ENCODE data around the gene SERPINA4. TPM values are rescaled to one million over a fixed set of nuclear protein-coding genes. Genes with fewer than 3 reads are reported as not detected.

The SERPINA4 gene
- total RNA-seq, 1 experiment from 2014 or later, result 0.17 TPM

DNA sequence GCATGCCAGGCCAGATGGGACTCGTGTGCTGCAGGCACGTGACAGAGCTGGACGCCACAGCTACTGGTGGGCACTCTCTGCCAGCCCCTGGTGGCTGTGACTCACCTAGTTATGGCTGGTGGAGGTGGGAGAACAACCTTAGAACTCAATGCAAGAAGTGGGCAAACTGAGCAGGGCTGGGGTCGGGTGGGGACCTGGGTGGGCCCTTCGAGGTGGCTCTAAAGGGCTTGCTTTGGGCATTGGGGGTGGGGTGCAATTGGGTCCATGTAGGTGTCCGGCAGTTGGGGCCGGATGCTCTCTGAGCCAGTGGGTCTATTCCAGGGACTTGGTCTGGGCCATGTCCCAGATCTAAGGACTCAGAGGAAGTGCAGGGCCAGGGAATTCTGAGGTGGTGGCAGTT lies 46.9 kb upstream of the SERPINA4 start:
- DNase-seq (ENCODE audit: low read depth, low spot score) (no peak), ATAC-seq (no peak)
- Histone ChIP-seq H3K4me2 (ENCODE audit: low read length) (no peak overlapping the region), H3K9ac (ENCODE audit: low read length) (no peak overlapping the region), H3K36me3 (ENCODE audit: control insufficient read depth in 1 of 2, insufficient read depth in 2 of 2, low read length in 2 of 2) (no peaks in the 10 kb centered on the region), H3K27ac (ENCODE audit: low read depth, low read length) (no peak overlapping the region), H3K4me1 (ENCODE audit: control insufficient read depth in 1 of 2, insufficient read depth in 2 of 2, low read length in 2 of 2) (no peaks in the 10 kb centered on the region), H2AFZ (ENCODE audit: low read depth, low read length, poor library complexity, severe bottlenecking) (no peak overlapping the region), H3K9me2 (ENCODE audit: insufficient read depth) (no peaks in the 10 kb centered on the region), H4K20me1 (ENCODE audit: insufficient read depth) (no peaks in the 10 kb centered on the region), H3K27me3 (ENCODE audit: insufficient read depth, low read length) (peaks cover 4% of the 10 kb centered on the region; the same call in 1 of the 2 replicates), H3K79me2 (ENCODE audit: insufficient read depth, low read length) (no peaks in the 10 kb centered on the region), H3K4me3 (replicated peaks in 1 of 2; ENCODE audit: low read depth in 1 of 2, low read length in 2 of 2) (no peak overlapping the region), H3K9me3 (ENCODE audit: control insufficient read depth in 1 of 2, insufficient read depth in 1 of 2, low read depth in 1 of 2, low read length in 2 of 2) (no peaks in the 10 kb centered on the region)
- intact Hi-C loops (cut with micrococcal nuclease), result no loop called here
- POLR2A ChIA-PET, result no interaction called here
- no TSS peak for BruUV-seq (replicated peaks)
- TF ChIP-seq FOSL1 (IDR thresholded peaks at IDR 0.05; ENCODE audit: low read depth) (no peak), JUND (IDR thresholded peaks at IDR 0.05) (no peak), EGR1 (IDR thresholded peaks at IDR 0.05; ENCODE audit: low read depth) (no peak), SIN3A (IDR thresholded peaks at IDR 0.05; ENCODE audit: low read depth) (no peak), TCF7L2 (IDR thresholded peaks at IDR 0.05; ENCODE audit: borderline replicate concordance, extremely low read depth, insufficient read depth, insufficient read length) (no peak), RAD21 (IDR thresholded peaks at IDR 0.05; ENCODE audit: low read depth) (no peak), SP1 (IDR thresholded peaks at IDR 0.05; ENCODE audit: low read depth) (no peak)
- RAD21 ChIA-PET (ENCODE audit: low non-redundant PET in 1 of 2, low total read pairs in 2 of 2, uncharacterized antibody in 2 of 2, unreplicated experiment in 2 of 2), result no interaction called here
- CTCF ChIA-PET, result no interaction called here

DNA sequence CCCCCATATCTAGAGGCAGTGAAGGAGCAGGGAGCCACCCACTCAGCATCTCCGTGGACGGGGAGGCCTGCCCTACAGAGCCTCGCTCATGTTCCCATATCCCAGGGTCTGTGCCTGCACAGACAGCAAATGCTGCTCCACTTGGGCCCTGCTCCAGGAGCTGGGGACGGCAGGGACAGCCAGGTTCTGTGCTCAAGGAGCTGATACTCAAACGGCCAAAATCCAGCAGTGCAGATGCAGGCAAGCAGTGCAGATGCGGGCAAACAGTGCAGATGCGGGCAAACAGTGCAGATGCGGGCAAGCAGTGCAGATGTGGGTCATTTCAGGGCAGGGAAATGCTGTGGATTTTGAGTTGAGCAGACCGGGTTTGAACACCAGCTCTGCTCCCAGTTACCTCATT lies 45.8 kb upstream of the SERPINA4 start:
- no peaks in the 10 kb centered on the region for H3K9me2 ChIP-seq (ENCODE audit: insufficient read depth)
- no peaks in the 10 kb centered on the region for H3K4me1 ChIP-seq (ENCODE audit: control insufficient read depth in 1 of 2, insufficient read depth in 2 of 2, low read length in 2 of 2)
- CTCF ChIA-PET, result no interaction called here
- ATAC-seq (no peak), DNase-seq (ENCODE audit: low read depth, low spot score) (no peak)
- RAD21 ChIA-PET (ENCODE audit: low non-redundant PET in 1 of 2, low total read pairs in 2 of 2, uncharacterized antibody in 2 of 2, unreplicated experiment in 2 of 2), result no interaction called here
- no peaks in the 10 kb centered on the region for H4K20me1 ChIP-seq (ENCODE audit: insufficient read depth)
- H3K27ac ChIP-seq (ENCODE audit: low read depth, low read length), result no peak overlapping the region
- POLR2A ChIA-PET, result no interaction called here
- intact Hi-C loops (cut with micrococcal nuclease), result no loop called here
- H3K4me2 ChIP-seq (ENCODE audit: low read length), result no peak overlapping the region
- H3K36me3 ChIP-seq (ENCODE audit: control insufficient read depth in 1 of 2, insufficient read depth in 2 of 2, low read length in 2 of 2), result no peaks in the 10 kb centered on the region
- H3K4me3 ChIP-seq (replicated peaks in 1 of 2; ENCODE audit: low read depth in 1 of 2, low read length in 2 of 2), result no peak overlapping the region
- H3K9me3 ChIP-seq (ENCODE audit: control insufficient read depth in 1 of 2, insufficient read depth in 1 of 2, low read depth in 1 of 2, low read length in 2 of 2), result no peaks in the 10 kb centered on the region
- no TSS peak for BruUV-seq (replicated peaks)
- TF ChIP-seq CEBPB (IDR thresholded peaks at IDR 0.05; ENCODE audit: low read depth) (no peak), ATF3 (IDR thresholded peaks at IDR 0.05) (no peak), TCF7L2 (IDR thresholded peaks at IDR 0.05; ENCODE audit: borderline replicate concordance, extremely low read depth, insufficient read depth, insufficient read length) (no peak), SP1 (IDR thresholded peaks at IDR 0.05; ENCODE audit: low read depth) (no peak), EZH2 (IDR thresholded peaks at IDR 0.05) (no peak), POLR2A (IDR thresholded peaks at IDR 0.05; ENCODE audit: borderline replicate concordance, extremely low read depth, insufficient read depth, insufficient read length) (no peak), ELF1 (IDR thresholded peaks at IDR 0.05; ENCODE audit: borderline replicate concordance, low read depth) (no peak), JUND (IDR thresholded peaks at IDR 0.05) (no peak), SIN3A (IDR thresholded peaks at IDR 0.05; ENCODE audit: low read depth) (no peak), EGR1 (IDR thresholded peaks at IDR 0.05; ENCODE audit: low read depth) (no peak)
- TF ChIP-seq, protein P1, sequence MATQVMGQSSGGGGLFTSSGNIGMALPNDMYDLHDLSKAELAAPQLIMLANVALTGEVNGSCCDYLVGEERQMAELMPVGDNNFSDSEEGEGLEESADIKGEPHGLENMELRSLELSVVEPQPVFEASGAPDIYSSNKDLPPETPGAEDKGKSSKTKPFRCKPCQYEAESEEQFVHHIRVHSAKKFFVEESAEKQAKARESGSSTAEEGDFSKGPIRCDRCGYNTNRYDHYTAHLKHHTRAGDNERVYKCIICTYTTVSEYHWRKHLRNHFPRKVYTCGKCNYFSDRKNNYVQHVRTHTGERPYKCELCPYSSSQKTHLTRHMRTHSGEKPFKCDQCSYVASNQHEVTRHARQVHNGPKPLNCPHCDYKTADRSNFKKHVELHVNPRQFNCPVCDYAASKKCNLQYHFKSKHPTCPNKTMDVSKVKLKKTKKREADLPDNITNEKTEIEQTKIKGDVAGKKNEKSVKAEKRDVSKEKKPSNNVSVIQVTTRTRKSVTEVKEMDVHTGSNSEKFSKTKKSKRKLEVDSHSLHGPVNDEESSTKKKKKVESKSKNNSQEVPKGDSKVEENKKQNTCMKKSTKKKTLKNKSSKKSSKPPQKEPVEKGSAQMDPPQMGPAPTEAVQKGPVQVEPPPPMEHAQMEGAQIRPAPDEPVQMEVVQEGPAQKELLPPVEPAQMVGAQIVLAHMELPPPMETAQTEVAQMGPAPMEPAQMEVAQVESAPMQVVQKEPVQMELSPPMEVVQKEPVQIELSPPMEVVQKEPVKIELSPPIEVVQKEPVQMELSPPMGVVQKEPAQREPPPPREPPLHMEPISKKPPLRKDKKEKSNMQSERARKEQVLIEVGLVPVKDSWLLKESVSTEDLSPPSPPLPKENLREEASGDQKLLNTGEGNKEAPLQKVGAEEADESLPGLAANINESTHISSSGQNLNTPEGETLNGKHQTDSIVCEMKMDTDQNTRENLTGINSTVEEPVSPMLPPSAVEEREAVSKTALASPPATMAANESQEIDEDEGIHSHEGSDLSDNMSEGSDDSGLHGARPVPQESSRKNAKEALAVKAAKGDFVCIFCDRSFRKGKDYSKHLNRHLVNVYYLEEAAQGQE (IDR thresholded peaks at IDR 0.05; ENCODE audit: low read depth), result no peak
- H2AFZ ChIP-seq (ENCODE audit: low read depth, low read length, poor library complexity, severe bottlenecking), result no peak overlapping the region
- H3K27me3 ChIP-seq (ENCODE audit: insufficient read depth, low read length), result peaks cover 4% of the 10 kb centered on the region; the same call in 1 of the 2 replicates
- no peaks in the 10 kb centered on the region for H3K79me2 ChIP-seq (ENCODE audit: insufficient read depth, low read length)
- H3K9ac ChIP-seq (ENCODE audit: low read length), result no peak overlapping the region

Data from HCT116 (cell line).